RWPE2 (cell line): ENCODE results near the gene RAD18.

Source experiments
- ATAC-seq: fragments of 200-7000 bp; cut with Tn5 transposase; 3 replicates; pipeline ENCODE4 v1.9.1; 2021; ENCODE audit warnings: low read depth
- DNase-seq: peaks from one replicate; pipeline ENCODE4 v3.0.0-alpha.2; 2020; ENCODE audit warnings: low spot score
- H3K27ac ChIP-seq: fragments of 450-650 bp; 2 replicates; pipeline ENCODE4 v1.5.1; 2017; ENCODE audit warnings: mild to moderate bottlenecking; ENCODE audit not compliant: poor library complexity, severe bottlenecking
- H3K27me3 ChIP-seq: fragments of 250-450 bp; sonication (Bioruptor Pico); 2 replicates; pipeline ENCODE4 v1.5.1; 2021; ENCODE audit warnings: mild to moderate bottlenecking, moderate library complexity; ENCODE audit not compliant: insufficient read depth, poor library complexity, severe bottlenecking
- H3K36me3 ChIP-seq: fragments of 250-450 bp; sonication (Bioruptor Pico); 2 replicates; pipeline ENCODE4 v1.5.1; 2020; ENCODE audit warnings: low read depth, mild to moderate bottlenecking, moderate library complexity
- H3K4me1 ChIP-seq: fragments of 250-450 bp; sonication (Bioruptor Pico); 2 replicates; pipeline ENCODE4 v1.5.1; 2021; ENCODE audit warnings: mild to moderate bottlenecking, moderate library complexity; ENCODE audit not compliant: insufficient read depth, poor library complexity, severe bottlenecking
- H3K4me3 ChIP-seq: fragments of 250-450 bp; sonication (Bioruptor Pico); 2 replicates; pipeline ENCODE4 v1.5.1; 2021; ENCODE audit warnings: mild to moderate bottlenecking, moderate library complexity; ENCODE audit not compliant: severe bottlenecking
- H3K9me3 ChIP-seq: fragments of 250-450 bp; sonication (Bioruptor Pico); 2 replicates; pipeline ENCODE4 v1.5.1; 2021; ENCODE audit warnings: mild to moderate bottlenecking, moderate library complexity; ENCODE audit not compliant: severe bottlenecking
- TF ChIP-seq, protein P1 (sequence below): fragments of 450-650 bp; IDR thresholded peaks from one replicate; pipeline ENCODE4 v1.5.1; 2017; ENCODE audit warnings: mild to moderate bottlenecking, moderate library complexity; ENCODE audit not compliant: poor library complexity, severe bottlenecking

The RAD18 gene

DNA sequence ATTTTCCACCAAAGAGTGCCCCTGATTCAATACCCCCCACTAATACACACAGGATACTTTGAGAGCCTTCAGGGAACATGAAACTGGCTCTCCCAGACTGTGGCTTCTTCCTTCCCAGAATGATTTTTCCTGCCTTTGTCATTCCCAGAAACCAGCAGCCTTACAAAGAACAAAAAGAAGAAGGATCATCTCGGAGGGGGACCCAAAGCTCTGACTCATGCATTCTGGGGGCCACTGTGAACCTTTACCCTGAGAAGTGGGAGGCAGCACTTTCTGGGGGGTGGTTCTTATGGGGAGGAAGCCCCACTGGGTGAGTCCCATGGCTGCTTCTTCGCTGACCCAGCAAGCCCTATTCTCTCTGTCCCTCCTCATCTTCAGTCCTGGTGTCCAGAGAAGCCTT lies 44.7 kb upstream of the RAD18 start:
- DNase-seq = no peak
- TF ChIP-seq, protein P1, sequence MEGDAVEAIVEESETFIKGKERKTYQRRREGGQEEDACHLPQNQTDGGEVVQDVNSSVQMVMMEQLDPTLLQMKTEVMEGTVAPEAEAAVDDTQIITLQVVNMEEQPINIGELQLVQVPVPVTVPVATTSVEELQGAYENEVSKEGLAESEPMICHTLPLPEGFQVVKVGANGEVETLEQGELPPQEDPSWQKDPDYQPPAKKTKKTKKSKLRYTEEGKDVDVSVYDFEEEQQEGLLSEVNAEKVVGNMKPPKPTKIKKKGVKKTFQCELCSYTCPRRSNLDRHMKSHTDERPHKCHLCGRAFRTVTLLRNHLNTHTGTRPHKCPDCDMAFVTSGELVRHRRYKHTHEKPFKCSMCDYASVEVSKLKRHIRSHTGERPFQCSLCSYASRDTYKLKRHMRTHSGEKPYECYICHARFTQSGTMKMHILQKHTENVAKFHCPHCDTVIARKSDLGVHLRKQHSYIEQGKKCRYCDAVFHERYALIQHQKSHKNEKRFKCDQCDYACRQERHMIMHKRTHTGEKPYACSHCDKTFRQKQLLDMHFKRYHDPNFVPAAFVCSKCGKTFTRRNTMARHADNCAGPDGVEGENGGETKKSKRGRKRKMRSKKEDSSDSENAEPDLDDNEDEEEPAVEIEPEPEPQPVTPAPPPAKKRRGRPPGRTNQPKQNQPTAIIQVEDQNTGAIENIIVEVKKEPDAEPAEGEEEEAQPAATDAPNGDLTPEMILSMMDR = no peak
- no peak for ATAC-seq
- no peaks in the 10 kb centered on the region for H3K27me3 ChIP-seq
- H3K27ac ChIP-seq = no peak overlapping the region
- H3K4me3 ChIP-seq = no peak overlapping the region
- peaks cover 11% of the 10 kb centered on the region for H3K36me3 ChIP-seq
- no peaks in the 10 kb centered on the region for H3K4me1 ChIP-seq
- no peaks in the 10 kb centered on the region for H3K9me3 ChIP-seq

DNA sequence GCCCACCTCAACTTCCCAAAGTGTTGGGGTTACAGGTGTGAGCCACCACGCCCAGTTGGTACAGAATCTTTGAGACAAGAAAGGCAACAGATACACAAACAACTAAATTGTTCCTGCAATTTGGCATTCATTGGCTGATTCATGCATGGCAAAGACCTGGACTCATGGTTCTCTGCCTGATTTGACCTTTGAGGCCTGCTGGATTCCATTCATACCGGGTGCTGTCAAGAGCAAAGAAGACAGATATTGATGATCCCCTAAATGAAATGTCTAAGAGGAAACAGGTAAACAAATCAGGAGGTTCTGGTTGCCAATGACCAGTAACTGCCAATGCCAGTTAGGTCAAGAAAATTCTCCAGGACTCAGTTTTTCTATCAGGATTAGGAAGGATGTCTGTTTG lies 43.9 kb upstream of the RAD18 start:
- no peaks in the 10 kb centered on the region for H3K9me3 ChIP-seq
- no peak overlapping the region for H3K27ac ChIP-seq
- DNase-seq = no peak
- no peaks in the 10 kb centered on the region for H3K4me1 ChIP-seq
- H3K4me3 ChIP-seq = no peak overlapping the region
- no peaks in the 10 kb centered on the region for H3K27me3 ChIP-seq
- no peak for ATAC-seq
- peaks cover 7% of the 10 kb centered on the region for H3K36me3 ChIP-seq
- TF ChIP-seq, protein P1 = no peak

DNA sequence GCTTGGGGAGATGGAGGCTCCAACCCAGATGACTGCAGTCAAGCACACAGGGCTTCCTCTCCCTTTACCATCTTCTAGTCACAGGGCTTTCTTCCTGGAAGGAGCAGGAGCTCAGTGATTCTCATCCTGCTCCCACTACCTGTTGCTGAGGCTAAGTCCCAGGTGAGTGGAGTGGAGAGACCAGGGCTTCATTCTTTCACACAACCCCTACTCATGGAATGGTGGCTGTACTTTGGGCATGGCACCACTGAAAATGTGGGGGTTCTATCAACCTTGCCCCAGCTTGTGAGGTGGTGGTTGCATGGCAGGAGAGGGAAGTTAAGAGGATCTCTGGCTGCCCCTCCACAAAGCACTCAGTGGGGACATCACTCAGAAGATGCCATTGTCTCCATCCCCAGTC lies 36.8 kb upstream of the RAD18 start:
- H3K4me1 ChIP-seq = no peaks in the 10 kb centered on the region
- no peaks in the 10 kb centered on the region for H3K27me3 ChIP-seq
- no peak overlapping the region for H3K4me3 ChIP-seq
- TF ChIP-seq, protein P1 = no peak
- H3K27ac ChIP-seq = no peak overlapping the region
- H3K36me3 ChIP-seq = no peaks in the 10 kb centered on the region
- ATAC-seq (no peak), DNase-seq (no peak)
- no peaks in the 10 kb centered on the region for H3K9me3 ChIP-seq

DNA sequence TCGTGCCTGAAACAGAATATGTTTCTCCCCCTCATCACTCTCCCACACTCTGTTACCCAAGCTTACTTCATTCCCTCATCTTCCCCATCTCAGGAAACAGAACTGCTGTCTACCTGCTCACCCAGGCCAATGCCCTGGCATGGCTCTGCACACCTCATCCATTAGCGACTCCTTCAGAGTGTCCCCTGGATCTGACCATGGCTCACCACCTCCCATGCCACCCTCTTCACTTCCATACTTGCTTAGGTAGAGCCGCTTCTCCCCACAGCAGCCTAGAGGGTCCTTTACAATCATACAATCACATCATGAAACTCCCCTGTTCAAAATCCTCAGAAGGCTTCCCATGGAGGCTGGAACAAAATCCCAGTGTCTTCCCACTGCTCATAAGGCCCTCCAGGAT lies 33.9 kb upstream of the RAD18 start:
- H3K4me1 ChIP-seq = no peaks in the 10 kb centered on the region
- TF ChIP-seq, protein P1 = no peak

DNA sequence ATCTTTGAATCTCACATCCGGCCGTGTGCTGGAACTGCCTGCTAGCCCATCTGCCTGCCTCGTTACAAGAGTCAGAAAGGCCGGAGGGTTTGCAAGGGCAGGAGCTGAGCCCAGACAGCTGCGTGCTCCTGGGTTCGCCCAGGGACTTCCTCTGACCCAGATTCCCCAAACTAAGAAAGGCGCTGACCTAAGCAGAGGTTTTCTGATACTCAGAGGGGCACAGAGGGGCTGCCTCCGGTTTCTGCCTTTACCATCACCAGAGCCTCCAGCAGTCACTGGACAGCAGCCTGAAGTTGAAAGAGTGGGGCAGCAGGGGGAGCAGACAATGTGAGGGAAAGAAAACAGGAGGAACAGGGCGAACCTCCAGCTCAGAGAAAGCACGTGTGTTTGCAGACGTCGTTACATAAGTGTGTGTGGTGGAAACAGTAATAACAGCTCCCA lies 33.4 kb upstream of the RAD18 start:
- Histone ChIP-seq H3K27me3 (no peaks in the 10 kb centered on the region), H3K9me3 (no peaks in the 10 kb centered on the region), H3K36me3 (no peaks in the 10 kb centered on the region), H3K4me1 (no peaks in the 10 kb centered on the region), H3K4me3 (no peak overlapping the region), H3K27ac (no peak overlapping the region)
- no peak; the same call in 2 of the 3 replicates for ATAC-seq
- TF ChIP-seq, protein P1 = no peak
- no peak for DNase-seq

More for the DNA sequence above, 33.9 kb upstream of the RAD18 start:
- no peak overlapping the region for H3K27ac ChIP-seq
- no peaks in the 10 kb centered on the region for H3K9me3 ChIP-seq
- H3K27me3 ChIP-seq = no peaks in the 10 kb centered on the region
- no peak for ATAC-seq
- no peak overlapping the region for H3K4me3 ChIP-seq
- DNase-seq = no peak
- H3K36me3 ChIP-seq = no peaks in the 10 kb centered on the region
